Heart right ventricle (tissue), 16 donors: ENCODE results near the gene TCOF1. TPM values are rescaled to one million over a fixed set of nuclear protein-coding genes. Genes with fewer than 3 reads are reported as not detected.
"Not testable (repeated sequence)": the region's sequence is repeated elsewhere in the genome, so short reads cannot be mapped to it uniquely, and the experiment has no call there.

Experiments used
- ATAC-seq, 8 donors: fragments of 200-7000 bp; cut with Tn5 transposase; one replicate each; pipeline ENCODE4 v1.9.1; 2020; ENCODE audit warnings: mild to moderate bottlenecking in 8 of 8, moderate library complexity in 8 of 8, moderate number of reproducible peaks in 1 of 8
- DNase-seq, 2 donors: peaks; one replicate each; pipeline ENCODE4 v3.0.0-alpha.2; 2020
- H3K27ac ChIP-seq, 10 donors: fragments of 200-600 bp; sonication (generic) in 2 of 10; one replicate each; pipeline versions ENCODE4 v1.5.0 to v1.8.0; 2020 to 2022; ENCODE audit warnings: mild to moderate bottlenecking in 3 of 10
- H3K27me3 ChIP-seq, 7 donors: fragments of 200-600 bp; one replicate each; pipeline ENCODE4 v1.8.0; 2021 to 2022; ENCODE audit warnings: mild to moderate bottlenecking in 2 of 7
- H3K36me3 ChIP-seq, 9 donors: fragments of 200-600 bp; sonication (generic) in 1 of 9; one replicate each; pipeline versions ENCODE4 v1.5.0 to v1.8.0; 2020 to 2022; ENCODE audit warnings: mild to moderate bottlenecking in 2 of 9
- H3K4me1 ChIP-seq, 9 donors: fragments of 200-600 bp; sonication (generic) in 1 of 9; one replicate each; pipeline versions ENCODE4 v1.5.0 to v1.8.0; 2020 to 2022; ENCODE audit warnings: mild to moderate bottlenecking in 4 of 9
- H3K4me3 ChIP-seq, 10 donors: fragments of 200-600 bp; sonication (generic) in 2 of 10; one replicate each; pipeline versions ENCODE4 v1.5.0 to v1.8.0; 2020 to 2022; ENCODE audit warnings: mild to moderate bottlenecking in 7 of 10, moderate library complexity in 2 of 10
- H3K9me3 ChIP-seq, 11 donors: fragments of 200-600 bp in 10 of 11; sonication (generic) in 2 of 11; one replicate each; pipeline versions ENCODE4 v1.5.0 to v1.8.0; 2013 to 2022; ENCODE audit warnings: mild to moderate bottlenecking in 2 of 11, control low read depth in 1 of 11, moderate library complexity in 1 of 11
- CTCF ChIP-seq, 9 donors: fragments of 200-600 bp; sonication (generic) in 2 of 9; IDR thresholded peaks; one replicate each; pipeline versions ENCODE4 v1.5.0 to v1.8.0; 2021 to 2022; ENCODE audit warnings: antibody characterized with exemption in 9 of 9, mild to moderate bottlenecking in 5 of 9, moderate library complexity in 1 of 9
- WGBS, 2 donors: extraction: QIAGEN DNeasy Blood & Tissue Kit; methylation state at CpG; one replicate each; pipeline ENCODE4 v1.1.7; 2013; ENCODE audit warnings: inconsistent platforms in 1 of 2; 5-methylcytosine and 5-hydroxymethylcytosine counted together
- intact Hi-C, 10 donors: fragments of 100-400 bp; cut with DNase I; formaldehyde crosslinking; loops; one replicate each; pipeline versions ENCODE4 v1.11.1 to v1.14.2; 2022
- polyA plus RNA-seq, 2 donors: library from polyadenylated mRNA; stranded (reverse); fragments of 200-250 nt; gene quantifications; one replicate each; pipeline ENCODE4 v1.2.3, GENCODE V29; 2013
- total RNA-seq, 10 donors: library from RNA; stranded (reverse); fragmentation: NEBNext Ultra II Directional in 3 of 10; extraction: Animal tissue kit (Norgen Biotek cat#: 25700) in 3 of 10; gene quantifications; one replicate each; pipeline versions ENCODE4 v1.2.1 to v1.2.4, GENCODE V29; 2021 to 2023
- donor health status: Arrhythmogenic right ventricular cardiomyopathy.
- donor health status: ischemic (EF 13 %, LVEDD 7.1; RV severe dilation, severe dysfunction).
- donor health status: healthy with polysubstance abuse.
- donor health status: DM: no; HTN: yes; CAD: no.
- donor health status: DM: no; HTN: no; CAD: no.
- donor health status: ischemic (EF 25% LVEDD 6.9; RV normal size, moderate dysfunction).
- donor health status: ischemic (EF 25% LVEDD 5.7; RV mildly dilated, moderate dysfunction).
- donor health status: healthy.
- donor health status: DM: yes; HTN: yes; CAD: no.
- donor health status: Ischemic cardiomyopathy.
- donor health status: ischemic (EF 35%, LVEDD 5.7; RV mildly dilated, moderate dysfunction).
- donor health status: nonischemic (EF 11% LVEDD 7.7; RV severe dilation, severe dysfunction).
- donor health status: DM: yes; HTN: yes; CAD: no.
- donor health status: PGD.
- donor health status: ischemic (EF 29% LVEDD 5.4; RV normal size, mild dysfunction).
- donor health status: nonischemic (EF 23%, LVEDD 6.1; RV moderate dilation, normal function).

TCOF1 gene
- total and polyA plus RNA-seq, 12 donors: 12.4 to 21.3 (median 14.1) TPM

- Histone ChIP-seq H3K9me3 (no peaks in the 10 kb centered on the region), H3K27ac (no peak overlapping the region), H3K4me1 (no peaks in the 10 kb centered on the region), H3K36me3 (no peaks in the 10 kb centered on the region), H3K4me3 (no peak overlapping the region), H3K27me3 (no peaks in the 10 kb centered on the region)
- WGBS, 2 donors: 80 to 84% methylated on average over 7 of the region's 7 CpGs
- TF ChIP-seq CTCF (IDR thresholded peaks at IDR 0.05): no peak
- ATAC-seq: no peak
- DNase-seq: no peak
- intact Hi-C loops: loop anchor here in 1 of 10 donors (5.0 kb wide), 1 partner anchor 832 kb away; no protein-coding TSS in a partner anchor
These were observed 62.3 kb downstream of the TCOF1 start for GRCh38 chr5:150419630-150420270.

GRCh38 chr5:150422075-150422474 lies 64.6 kb downstream of the TCOF1 start:
- intact Hi-C loops: loop anchor here in 1 of 10 donors (5.0 kb wide), 1 partner anchor 835 kb away; no protein-coding TSS in a partner anchor
- Histone ChIP-seq H3K4me3 (no peak overlapping the region), H3K9me3 (no peaks in the 10 kb centered on the region), H3K36me3 (no peaks in the 10 kb centered on the region), H3K4me1 (no peaks in the 10 kb centered on the region), H3K27ac (no peak overlapping the region), H3K27me3 (no peaks in the 10 kb centered on the region)
- ATAC-seq (no peak), DNase-seq (no peak)
- no peak for TF ChIP-seq CTCF (IDR thresholded peaks at IDR 0.05)
- 51 to 73% methylated on average over 4 of the region's 4 CpGs for WGBS, 2 donors

GRCh38 chr5:150422758-150423157 lies 65.3 kb downstream of the TCOF1 start:
- DNase-seq (no peak), ATAC-seq (no peak)
- H3K27ac ChIP-seq: no peak overlapping the region
- H3K9me3 ChIP-seq: no peaks in the 10 kb centered on the region
- 63 to 83% methylated on average over 3 of the region's 3 CpGs for WGBS, 2 donors
- TF ChIP-seq CTCF (IDR thresholded peaks at IDR 0.05): no peak
- intact Hi-C loops: loop anchor here in 1 of 10 donors (5.0 kb wide), 1 partner anchor 835 kb away; no protein-coding TSS in a partner anchor
- H3K36me3 ChIP-seq: no peaks in the 10 kb centered on the region
- H3K4me1 ChIP-seq: peaks cover 0 to 5% (median 3%) of the 10 kb centered on the region in 9 donors
- H3K4me3 ChIP-seq: no peak overlapping the region
- H3K27me3 ChIP-seq: no peaks in the 10 kb centered on the region

GRCh38 chr5:150426165-150426564 lies 68.7 kb downstream of the TCOF1 start:
- H3K4me3 ChIP-seq, DNase-seq, intact Hi-C loops, H3K36me3 ChIP-seq, H3K27me3 ChIP-seq, ATAC-seq, H3K27ac ChIP-seq, H3K9me3 ChIP-seq: not testable (repeated sequence)
- peaks cover 4 to 16% (median 8%) of the 10 kb centered on the region in 9 donors for H3K4me1 ChIP-seq
- 93 to 96% methylated on average over 9 of the region's 9 CpGs for WGBS, 2 donors
